Lung (tissue), 12 donors: ENCODE results near the gene ACTR1A. TPM values are rescaled to one million over a fixed set of nuclear protein-coding genes. Genes with fewer than 3 reads are reported as not detected.

Experiments
- ATAC-seq: fragments of 200-7000 bp; cut with Tn5 transposase; one replicate; pipeline ENCODE4 v1.9.1; 2020; ENCODE audit warnings: moderate number of reproducible peaks; ENCODE audit not compliant: insufficient read depth, low FRiP score
- DNase-seq, 3 donors: peaks; one replicate each; pipeline ENCODE4 v3.0.0-alpha.2; 2013 to 2017
- H3K27ac ChIP-seq, 2 donors: one replicate each; pipeline ENCODE4 v1.5.1; 2013; ENCODE audit warnings: mild to moderate bottlenecking in 2 of 2, moderate library complexity in 2 of 2, control low read depth in 1 of 2, inconsistent platforms in 1 of 2, low read depth in 1 of 2, low read length in 1 of 2
- H3K27me3 ChIP-seq, 3 donors: one replicate each; pipeline ENCODE4 v1.5.1; 2013; ENCODE audit warnings: low read length in 2 of 3; ENCODE audit not compliant: control insufficient read depth in 3 of 3, insufficient read depth in 3 of 3
- H3K36me3 ChIP-seq, 4 donors: one replicate each; pipeline ENCODE4 v1.5.1; 2013; ENCODE audit warnings: low read length in 4 of 4, mild to moderate bottlenecking in 1 of 4, moderate library complexity in 1 of 4; ENCODE audit not compliant: control insufficient read depth in 4 of 4, insufficient read depth in 4 of 4
- H3K4me1 ChIP-seq, 5 donors: one replicate each; pipeline ENCODE4 v1.5.1; 2013; ENCODE audit warnings: low read length in 5 of 5, mild to moderate bottlenecking in 2 of 5, moderate library complexity in 1 of 5; ENCODE audit not compliant: control insufficient read depth in 5 of 5, insufficient read depth in 5 of 5
- H3K4me3 ChIP-seq: one replicate; pipeline ENCODE4 v1.5.1; 2013; ENCODE audit warnings: mild to moderate bottlenecking, control low read depth, moderate library complexity
- H3K9ac ChIP-seq, 2 donors: one replicate each; pipeline ENCODE4 v1.5.1; 2013; ENCODE audit warnings: low read length in 2 of 2, control low read depth in 1 of 2; ENCODE audit not compliant: insufficient read depth in 1 of 2
- H3K9me3 ChIP-seq, 4 donors: one replicate each; pipeline ENCODE4 v1.5.1; 2013; ENCODE audit warnings: low read length in 3 of 4, mild to moderate bottlenecking in 1 of 4, moderate library complexity in 1 of 4; ENCODE audit not compliant: control insufficient read depth in 4 of 4, insufficient read depth in 3 of 4
- WGBS, 2 donors: extraction: QIAGEN DNeasy Blood & Tissue Kit; methylation state at CpG; one replicate each; pipeline ENCODE4 v1.1.7; 2013; 5-methylcytosine and 5-hydroxymethylcytosine counted together
- polyA plus RNA-seq, 2 donors: library from polyadenylated mRNA; stranded (reverse); fragments of 200-250 nt; gene quantifications; one replicate each; pipeline ENCODE4 v1.2.1, GENCODE V29; 2013
- total RNA-seq, 2 donors: library from RNA; depleted of rRNA in 1 of 2; stranded (reverse); fragments of >200 nt in 1 of 2; gene quantifications; one replicate each; pipeline ENCODE4 v1.2.1, GENCODE V29; 2014 to 2021
- TF ChIP-seq, protein P1 (sequence below): IDR thresholded peaks from 2 replicates; pipeline ENCODE4 v1.5.1; 2012; ENCODE audit warnings: mild to moderate bottlenecking; ENCODE audit errors: control extremely low read depth, extremely low read depth
- donor health status: control.
- donor health status: control.
- donor health status: Bipolar disorder and iron deficiency.
- donor health status: healthy.
- donor health status: DM: yes; HTN: yes; CAD: no.

Gene ACTR1A
- total and polyA plus RNA-seq, 4 donors, result 72.0 to 96.0 (median 84.3) TPM

DNA sequence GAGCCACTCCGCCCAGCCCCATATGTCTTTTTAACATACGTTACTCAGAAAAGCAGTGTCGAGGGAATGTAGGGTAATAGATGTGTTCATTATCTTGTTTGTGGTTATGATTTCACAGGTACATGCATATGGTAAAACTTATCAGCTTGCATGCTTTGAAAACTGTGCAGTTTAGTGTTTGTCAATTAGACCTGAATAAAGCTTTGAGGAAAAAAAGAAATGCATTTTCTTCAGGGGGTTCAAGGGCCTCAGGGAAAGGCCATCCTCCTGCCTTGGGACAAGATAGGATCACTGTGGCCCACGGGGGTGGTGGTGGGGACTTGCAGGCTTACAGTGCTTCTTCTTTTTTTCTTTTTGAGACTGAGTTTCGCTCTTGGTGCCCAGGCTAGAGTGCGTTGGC is 35.2 kb downstream of the ACTR1A start:
- WGBS, 2 donors, result 75 to 81% methylated on average over 6 of the region's 6 CpGs
- H3K4me3 ChIP-seq, result no peak overlapping the region
- peaks cover 0 to 10% (median 0%) of the 10 kb centered on the region in 4 donors for H3K36me3 ChIP-seq
- no peak overlapping the region for H3K27ac ChIP-seq
- no peak overlapping the region for H3K9ac ChIP-seq
- TF ChIP-seq, protein P1, sequence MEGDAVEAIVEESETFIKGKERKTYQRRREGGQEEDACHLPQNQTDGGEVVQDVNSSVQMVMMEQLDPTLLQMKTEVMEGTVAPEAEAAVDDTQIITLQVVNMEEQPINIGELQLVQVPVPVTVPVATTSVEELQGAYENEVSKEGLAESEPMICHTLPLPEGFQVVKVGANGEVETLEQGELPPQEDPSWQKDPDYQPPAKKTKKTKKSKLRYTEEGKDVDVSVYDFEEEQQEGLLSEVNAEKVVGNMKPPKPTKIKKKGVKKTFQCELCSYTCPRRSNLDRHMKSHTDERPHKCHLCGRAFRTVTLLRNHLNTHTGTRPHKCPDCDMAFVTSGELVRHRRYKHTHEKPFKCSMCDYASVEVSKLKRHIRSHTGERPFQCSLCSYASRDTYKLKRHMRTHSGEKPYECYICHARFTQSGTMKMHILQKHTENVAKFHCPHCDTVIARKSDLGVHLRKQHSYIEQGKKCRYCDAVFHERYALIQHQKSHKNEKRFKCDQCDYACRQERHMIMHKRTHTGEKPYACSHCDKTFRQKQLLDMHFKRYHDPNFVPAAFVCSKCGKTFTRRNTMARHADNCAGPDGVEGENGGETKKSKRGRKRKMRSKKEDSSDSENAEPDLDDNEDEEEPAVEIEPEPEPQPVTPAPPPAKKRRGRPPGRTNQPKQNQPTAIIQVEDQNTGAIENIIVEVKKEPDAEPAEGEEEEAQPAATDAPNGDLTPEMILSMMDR, result no peak
- no peak for ATAC-seq
- H3K27me3 ChIP-seq, result peaks cover 0 to under 1% (median 0%) of the 10 kb centered on the region in 3 donors
- no peak for DNase-seq
- H3K4me1 ChIP-seq, result peaks cover 0 to 4% (median 1%) of the 10 kb centered on the region in 5 donors
- no peaks in the 10 kb centered on the region for H3K9me3 ChIP-seq

DNA sequence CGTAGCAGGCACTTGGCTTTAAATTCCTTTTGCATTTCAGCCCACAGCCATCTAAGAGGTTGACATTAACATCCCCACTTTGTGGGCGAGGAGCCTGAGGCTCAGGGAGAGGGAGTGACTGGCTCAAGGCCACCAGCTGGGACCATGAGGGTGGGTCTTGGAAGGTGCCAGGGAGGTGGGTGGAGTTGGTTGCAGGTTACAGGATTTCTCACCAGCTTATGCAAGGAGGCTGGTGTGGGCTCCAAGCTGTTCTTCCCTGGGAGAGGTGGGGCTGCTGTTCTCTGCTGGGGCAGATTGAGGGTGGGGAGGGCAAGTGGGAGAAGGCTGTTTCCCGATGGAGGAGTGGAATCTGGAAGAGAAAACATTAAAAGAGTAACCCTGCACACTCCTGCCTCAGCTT is 37.0 kb downstream of the ACTR1A start:
- 66 to 79% methylated on average over 3 of the region's 3 CpGs for WGBS, 2 donors
- no peak overlapping the region for H3K27ac ChIP-seq
- peaks cover 0 to 16% (median 7%) of the 10 kb centered on the region in 5 donors for H3K4me1 ChIP-seq
- H3K27me3 ChIP-seq, result peaks cover 0 to 3% (median 0%) of the 10 kb centered on the region in 3 donors
- ATAC-seq (no peak), DNase-seq (no peak)
- H3K9ac ChIP-seq, result no peak overlapping the region
- no peaks in the 10 kb centered on the region for H3K9me3 ChIP-seq
- TF ChIP-seq, protein P1, result no peak
- H3K4me3 ChIP-seq, result no peak overlapping the region
- H3K36me3 ChIP-seq, result peaks cover 0 to 4% (median 0%) of the 10 kb centered on the region in 4 donors

DNA sequence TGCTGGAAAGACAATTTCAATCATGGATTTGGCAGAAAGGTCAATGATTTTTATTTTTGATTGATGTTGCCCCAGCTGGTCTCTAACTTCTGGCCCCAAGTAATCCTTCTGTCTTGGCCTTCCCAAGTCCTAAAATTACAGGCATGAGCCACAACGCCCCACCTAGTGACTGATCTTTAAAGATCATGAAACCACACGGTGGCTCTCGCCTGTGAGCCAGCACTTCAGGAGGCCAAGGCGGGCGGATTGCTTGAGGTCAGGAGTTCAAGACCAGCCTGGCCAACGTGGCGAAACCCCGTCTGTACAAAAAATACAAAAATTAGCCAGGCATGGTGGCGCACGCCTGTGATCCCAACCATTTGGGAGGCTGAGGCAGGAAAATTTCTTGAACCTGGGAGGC is 38.5 kb downstream of the ACTR1A start:
- peaks cover 0 to 3% (median 0%) of the 10 kb centered on the region in 3 donors for H3K27me3 ChIP-seq
- H3K9me3 ChIP-seq, result no peaks in the 10 kb centered on the region
- H3K36me3 ChIP-seq, result no peaks in the 10 kb centered on the region
- H3K4me3 ChIP-seq, result no peak overlapping the region
- WGBS, 2 donors, result 87 to 93% methylated on average over 10 of the region's 10 CpGs
- H3K9ac ChIP-seq, result no peak overlapping the region
- DNase-seq (no peak), ATAC-seq (no peak)
- H3K4me1 ChIP-seq, result peaks cover 0 to 16% (median 7%) of the 10 kb centered on the region in 5 donors
- TF ChIP-seq, protein P1, result no peak
- H3K27ac ChIP-seq, result no peak overlapping the region

DNA sequence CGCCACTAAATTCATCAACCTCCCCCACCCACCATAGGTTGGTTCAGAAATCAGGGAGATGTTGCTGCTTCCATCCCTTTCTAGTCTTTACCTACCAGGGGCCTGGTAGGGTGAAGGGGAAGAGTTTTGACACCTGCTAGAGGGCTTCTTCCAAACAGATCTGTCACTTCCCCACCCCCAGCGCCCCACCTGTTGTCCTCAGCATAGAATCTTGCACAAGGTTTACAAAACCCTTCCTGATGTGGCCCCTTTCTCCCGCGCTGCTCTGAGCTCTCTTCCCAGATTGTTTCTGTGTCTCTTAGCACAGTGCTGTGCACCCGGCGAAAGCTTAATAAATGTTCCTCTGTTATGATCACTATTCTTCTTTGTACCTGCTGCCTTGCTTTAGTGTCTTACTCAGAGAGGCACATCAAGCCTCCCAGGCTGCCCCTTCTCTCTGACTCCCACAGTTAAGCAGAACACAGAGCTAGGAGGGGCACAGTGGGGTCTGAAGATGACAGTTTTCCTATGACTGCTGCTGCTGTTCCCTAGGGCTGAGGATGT is 39.9 kb downstream of the ACTR1A start:
- Histone ChIP-seq H3K4me3 (no peak overlapping the region), H3K9ac (no peak overlapping the region), H3K36me3 (no peaks in the 10 kb centered on the region), H3K27ac (peak overlapping the region in 1 of 2 donors; percentile 9), H3K9me3 (no peaks in the 10 kb centered on the region), H3K27me3 (peaks cover 0 to 3% (median 0%) of the 10 kb centered on the region in 3 donors), H3K4me1 (peaks cover 0 to 16% (median 6%) of the 10 kb centered on the region in 5 donors)
- WGBS, 2 donors, result 50 to 65% methylated on average over 6 of the region's 6 CpGs
- ATAC-seq, result no peak
- TF ChIP-seq, protein P1, result no peak
- DNase-seq, result no peak
